Esophagus muscularis mucosa (tissue), 4 donors: ENCODE results near the gene STYXL1.

Experiments
- CTCF ChIP-seq, 3 experiments: fragments of 200-600 bp in 2 of 3; fragments of 450-650 bp in 1 of 3; sonication (generic) in 2 of 3; IDR thresholded peaks; one replicate each; pipeline ENCODE4 v1.5.1; 2017 to 2019; ENCODE audit warnings: antibody characterized with exemption in 3 of 3, mild to moderate bottlenecking in 2 of 3, moderate library complexity in 1 of 3
- EP300 ChIP-seq: sonication (generic); formaldehyde crosslinking; IDR thresholded peaks from one replicate; pipeline ENCODE4 v1.6.1; 2017; ENCODE audit warnings: antibody characterized with exemption
- POLR2A ChIP-seq: fragments of 450-650 bp; IDR thresholded peaks from one replicate; pipeline ENCODE4 v1.6.1; 2017; ENCODE audit warnings: antibody characterized with exemption, moderate library complexity, mild to moderate bottlenecking, low read depth
- POLR2AphosphoS5 ChIP-seq, 2 donors: sonication (generic); formaldehyde crosslinking; IDR thresholded peaks; one replicate each; pipeline ENCODE4 v1.6.1; 2017; ENCODE audit warnings: antibody characterized with exemption in 2 of 2

DNA sequence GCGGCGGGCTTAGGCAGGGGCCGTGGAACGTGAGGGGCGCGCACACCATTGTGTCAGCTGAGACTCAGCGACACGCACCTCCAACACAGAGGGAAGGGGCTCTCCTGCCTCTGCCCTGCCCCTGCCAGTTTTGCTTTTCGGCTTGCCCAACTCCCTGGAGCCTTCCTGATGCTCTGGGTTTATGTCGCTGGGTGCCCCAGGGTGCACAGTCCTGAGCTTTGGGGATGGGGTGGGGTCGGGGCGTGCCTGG is 66.7 kb downstream of the STYXL1 start:
- TF ChIP-seq CTCF (IDR thresholded peaks at IDR 0.05): no peak
- TF ChIP-seq POLR2AphosphoS5 (IDR thresholded peaks at IDR 0.05): no peak
- no peak for TF ChIP-seq POLR2A
- no peak for TF ChIP-seq EP300
